ENCODE measurements around the gene EFEMP2.

EFEMP2 gene

GRCh38 chr11:65884716-65885092, 12.1 kb upstream of the EFEMP2 start:
- peak; percentile 63 for DNase-seq

GRCh38 chr11:65883786-65884715, 11.5 kb upstream of the EFEMP2 start:
- DNase-seq = no peak

- DNase-seq = no peak
Measured at GRCh38 chr11:65883058-65883761, 10.6 kb upstream of the EFEMP2 start.

GRCh38 chr11:65882120-65883057, 9.8 kb upstream of the EFEMP2 start:
- DNase-seq = no peak

GRCh38 chr11:65880844-65881421, 8.3 kb upstream of the EFEMP2 start:
- no peak for DNase-seq

- no peak for DNase-seq
Measured at GRCh38 chr11:65880027-65880426, 7.4 kb upstream of the EFEMP2 start.

- DNase-seq = no peak
Measured at GRCh38 chr11:65879617-65880016, 7.0 kb upstream of the EFEMP2 start, which contains the start of gene CTSW. TSS of gene CTSW (plus strand) at chr11:65879837. CDS start at chr11:65879855, 18 bp downstream.

GRCh38 chr11:65873318-65874156, 937 bp upstream of the EFEMP2 start:
- DNase-seq = peak; percentile 86

- DNase-seq = no peak
Measured at GRCh38 chr11:65871811-65872548, 620 bp downstream of the EFEMP2 start.

- DNase-seq = no peak
Measured at GRCh38 chr11:65870706-65871681, 1.6 kb downstream of the EFEMP2 start.

GRCh38 chr11:65870307-65870658, 2.3 kb downstream of the EFEMP2 start:
- no peak for DNase-seq

GRCh38 chr11:65869643-65870306, 2.8 kb downstream of the EFEMP2 start:
- no peak for DNase-seq

- no peak for DNase-seq
Measured at GRCh38 chr11:65868907-65869306, 3.7 kb downstream of the EFEMP2 start.

GRCh38 chr11:65868076-65868667, 4.4 kb downstream of the EFEMP2 start:
- DNase-seq = peak; percentile 76

- peak; percentile 46 for DNase-seq
Measured at GRCh38 chr11:65867284-65868071, 5.1 kb downstream of the EFEMP2 start.

GRCh38 chr11:65866509-65867283, 5.9 kb downstream of the EFEMP2 start:
- no peak for DNase-seq
